Stimulated activated CD8-positive, alpha-beta memory T cell treated with anti-CD3 and anti-CD28 coated beads, Interleukin-15, amount 100 ng/mL, for 1 hour (primary cell): Measurements from ENCODE around the gene KCNMA1.

ENCODE experiments used
- DNase-seq: peaks from one replicate; pipeline ENCODE4 v3.0.0-alpha.2; 2020; ENCODE audit warnings: low read depth

The KCNMA1 gene

GRCh38 chr10:76939933-76940468 lies 697.6 kb downstream of the KCNMA1 start:
- DNase-seq, result no peak

DNA sequence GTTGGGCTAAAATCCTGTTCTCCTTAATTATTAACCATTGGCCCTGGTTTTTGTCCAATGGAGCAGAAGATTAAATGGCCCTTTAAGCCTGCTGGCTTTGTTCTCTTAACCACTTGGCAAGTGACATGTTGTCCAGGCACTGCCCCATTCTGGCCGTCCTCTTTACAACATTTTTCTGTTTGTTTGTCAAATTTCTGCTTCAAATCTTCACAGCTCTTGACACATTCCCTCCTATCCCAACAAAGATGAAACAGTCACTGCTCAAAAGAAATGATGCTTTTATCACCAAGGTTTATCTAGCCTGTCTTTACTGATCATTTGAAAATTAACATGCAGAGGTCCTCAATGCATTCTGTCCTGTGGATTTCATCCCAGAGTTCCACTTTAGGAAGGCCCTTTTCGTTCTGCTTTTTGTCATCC lies 700.4 kb downstream of the KCNMA1 start:
- DNase-seq, result no peak

- DNase-seq, result no peak
These were observed 701.5 kb downstream of the KCNMA1 start for GRCh38 chr10:76935941-76936613.

GRCh38 chr10:76928565-76928964 lies 709.0 kb downstream of the KCNMA1 start:
- DNase-seq, result no peak

GRCh38 chr10:76925636-76926405 lies 711.8 kb downstream of the KCNMA1 start:
- no peak for DNase-seq

DNA sequence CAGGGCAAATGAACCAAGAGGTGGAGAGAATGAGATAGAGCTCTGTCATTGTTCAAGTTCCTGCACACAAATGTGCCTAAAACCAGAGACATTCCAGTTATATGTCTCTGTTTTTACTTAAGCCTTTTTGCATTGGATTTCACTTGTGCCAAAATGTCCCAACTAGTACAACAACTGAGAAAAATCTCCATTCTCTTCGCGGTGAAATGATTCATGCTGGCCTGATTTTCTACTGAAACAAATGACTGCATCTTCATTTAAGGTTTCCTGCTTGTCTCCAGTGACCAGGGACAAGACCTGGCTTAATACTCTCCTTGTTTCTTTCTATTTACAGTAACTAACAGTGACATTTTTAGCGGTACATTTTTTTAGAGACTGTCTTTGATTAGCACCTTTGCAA lies 714.9 kb downstream of the KCNMA1 start:
- no peak for DNase-seq

DNA sequence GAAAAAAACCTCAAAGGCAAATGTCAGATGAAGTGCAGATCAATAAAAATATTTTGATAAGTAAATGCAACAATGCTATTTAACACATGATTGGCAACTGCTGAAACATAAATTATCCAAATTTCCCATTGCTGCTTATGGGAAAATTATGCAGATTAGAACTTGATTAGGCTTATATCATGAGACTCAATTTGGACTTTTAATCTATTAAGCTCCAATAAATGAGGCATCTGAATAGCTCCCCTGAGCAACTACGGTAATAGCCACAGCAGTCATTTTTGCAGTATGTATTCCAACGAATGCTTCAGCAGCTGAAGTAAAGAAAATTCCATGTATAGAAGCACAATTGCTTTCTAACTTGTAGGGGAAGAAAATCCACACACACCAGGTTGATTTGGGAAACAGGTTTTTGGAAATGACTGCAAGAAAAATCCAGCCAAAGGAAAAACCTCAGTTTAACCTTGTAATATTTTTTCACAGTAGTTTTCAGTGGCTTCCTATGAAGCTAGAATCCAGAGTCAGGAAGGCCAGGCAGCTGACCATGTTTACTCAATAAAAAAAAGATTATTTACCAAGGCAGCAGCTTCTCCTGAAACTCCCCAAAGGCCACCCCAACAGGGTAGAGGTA lies 716.1 kb downstream of the KCNMA1 start:
- no peak for DNase-seq

DNA sequence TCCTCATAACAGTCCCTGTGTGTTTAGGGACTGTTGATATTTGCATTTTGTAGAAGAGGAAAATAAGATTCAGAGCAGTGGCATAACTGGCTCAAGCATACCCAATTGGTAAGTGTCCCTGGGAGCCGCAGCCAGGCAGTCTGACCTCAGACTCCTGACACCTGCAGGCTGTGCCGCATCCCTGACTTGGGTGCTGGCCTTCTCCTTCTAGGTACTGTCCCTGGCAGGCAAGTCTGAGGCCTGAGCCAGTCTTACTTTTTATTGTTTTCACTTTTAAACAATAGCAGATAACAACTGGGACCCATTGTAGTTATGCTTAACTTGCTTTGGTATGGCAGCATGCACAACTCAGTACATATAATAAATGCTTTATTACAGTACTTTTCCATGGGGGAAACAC lies 717.0 kb downstream of the KCNMA1 start:
- DNase-seq, result no peak

DNA sequence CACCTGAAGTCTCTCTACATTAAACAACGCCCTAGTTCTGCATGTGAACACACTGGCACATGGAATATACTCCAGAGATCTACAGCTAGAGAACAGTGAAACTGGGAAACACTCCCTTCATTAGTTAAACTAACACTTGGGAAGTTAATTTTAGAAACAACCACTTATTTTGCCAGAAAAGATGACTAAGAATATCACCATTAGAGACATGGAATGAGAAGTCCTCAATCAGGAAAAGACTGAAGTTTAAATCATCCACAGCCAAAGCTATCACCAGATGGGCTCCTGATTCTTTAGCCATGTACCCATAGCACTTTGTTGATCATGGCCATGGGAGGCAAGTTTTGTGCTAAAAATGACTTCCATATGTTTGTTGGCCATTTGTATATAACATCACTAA lies 719.5 kb downstream of the KCNMA1 start:
- DNase-seq, result no peak

GRCh38 chr10:76917071-76917470 lies 720.5 kb downstream of the KCNMA1 start:
- DNase-seq, result no peak

GRCh38 chr10:76916536-76916935 lies 721.1 kb downstream of the KCNMA1 start:
- DNase-seq, result no peak

DNA sequence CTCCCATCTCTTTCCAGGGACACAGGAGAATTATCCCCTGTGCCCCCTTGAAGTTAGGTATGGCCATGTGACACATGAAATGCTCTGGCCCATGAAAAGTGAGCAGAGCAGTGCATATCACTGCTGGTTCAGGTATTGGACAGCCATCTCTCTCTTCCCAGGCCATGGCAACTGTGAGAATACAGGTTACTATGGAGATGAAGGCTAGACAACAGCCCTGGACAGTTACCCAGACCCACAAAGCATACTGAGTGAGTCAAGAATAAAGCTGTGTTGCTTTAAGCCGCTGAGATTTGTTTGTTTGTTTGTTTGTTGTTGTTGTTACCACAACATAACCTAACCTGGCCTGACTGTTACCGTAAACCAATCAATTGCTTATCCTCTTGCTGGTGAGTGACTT lies 722.3 kb downstream of the KCNMA1 start:
- DNase-seq, result no peak

GRCh38 chr10:76911184-76911583 lies 726.4 kb downstream of the KCNMA1 start:
- DNase-seq, result no peak

DNA sequence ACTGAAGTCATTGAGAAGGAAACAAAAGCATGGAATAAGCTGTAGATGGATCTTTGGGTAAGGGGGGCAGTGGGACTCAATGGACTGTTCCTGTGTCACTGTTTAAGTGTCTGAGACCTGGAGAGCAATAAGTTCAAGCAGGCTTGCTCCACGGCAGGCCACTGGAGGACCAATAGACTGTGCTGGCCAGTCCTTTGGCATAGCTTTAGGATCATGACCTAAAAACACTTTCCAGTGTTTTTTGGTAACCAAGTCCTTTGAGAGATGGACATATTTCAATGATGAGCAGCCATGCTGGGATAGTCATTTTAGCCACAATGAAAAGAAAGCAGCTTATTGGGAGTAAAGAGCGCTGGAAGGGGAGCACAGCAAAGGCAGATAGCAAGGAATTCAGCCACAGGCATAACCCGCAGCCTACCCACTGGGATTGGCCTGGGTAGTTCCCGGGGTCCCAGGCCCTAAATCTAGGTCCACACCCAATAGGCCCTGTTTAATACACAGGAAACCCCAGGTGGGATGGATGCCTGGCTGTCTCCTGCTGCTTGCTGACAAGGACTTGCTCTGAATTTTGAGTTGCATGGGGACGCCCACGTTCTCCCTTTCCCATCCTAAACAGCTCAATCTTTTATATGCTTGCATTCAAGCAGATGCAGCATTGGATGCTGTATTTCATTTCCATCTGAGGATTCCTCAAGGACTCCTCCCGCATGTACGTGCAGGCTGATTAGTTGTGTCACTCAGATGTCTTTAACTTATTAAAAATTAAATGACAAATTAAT lies 727.2 kb downstream of the KCNMA1 start:
- no peak for DNase-seq

- no peak for DNase-seq
These were observed 731.4 kb downstream of the KCNMA1 start for GRCh38 chr10:76906256-76906655.

GRCh38 chr10:76905251-76905650 lies 732.4 kb downstream of the KCNMA1 start:
- DNase-seq, result no peak

- DNase-seq, result no peak
These were observed 734.1 kb downstream of the KCNMA1 start for GRCh38 chr10:76903387-76903945.

- DNase-seq, result no peak
These were observed 734.7 kb downstream of the KCNMA1 start for GRCh38 chr10:76902949-76903348.

GRCh38 chr10:76901701-76902100 lies 735.9 kb downstream of the KCNMA1 start:
- no peak for DNase-seq

DNA sequence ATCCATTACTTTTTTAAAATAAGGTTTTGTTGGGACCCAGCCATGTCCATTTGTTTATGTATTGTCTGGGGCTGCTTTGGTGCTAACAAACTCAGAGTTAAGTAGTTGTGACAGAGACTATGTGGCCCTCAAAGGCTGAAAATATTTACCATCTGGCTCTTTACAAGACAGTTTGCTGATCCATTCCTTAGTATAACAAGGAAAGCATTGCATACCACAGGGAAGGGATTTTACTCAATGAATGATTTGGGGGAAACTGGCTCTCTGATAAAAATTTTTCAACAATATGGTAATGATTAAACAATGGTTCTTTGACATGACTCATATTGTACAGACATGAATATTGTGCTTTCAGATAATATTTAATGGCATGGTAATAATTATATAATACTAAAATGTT lies 738.1 kb downstream of the KCNMA1 start:
- no peak for DNase-seq

DNA sequence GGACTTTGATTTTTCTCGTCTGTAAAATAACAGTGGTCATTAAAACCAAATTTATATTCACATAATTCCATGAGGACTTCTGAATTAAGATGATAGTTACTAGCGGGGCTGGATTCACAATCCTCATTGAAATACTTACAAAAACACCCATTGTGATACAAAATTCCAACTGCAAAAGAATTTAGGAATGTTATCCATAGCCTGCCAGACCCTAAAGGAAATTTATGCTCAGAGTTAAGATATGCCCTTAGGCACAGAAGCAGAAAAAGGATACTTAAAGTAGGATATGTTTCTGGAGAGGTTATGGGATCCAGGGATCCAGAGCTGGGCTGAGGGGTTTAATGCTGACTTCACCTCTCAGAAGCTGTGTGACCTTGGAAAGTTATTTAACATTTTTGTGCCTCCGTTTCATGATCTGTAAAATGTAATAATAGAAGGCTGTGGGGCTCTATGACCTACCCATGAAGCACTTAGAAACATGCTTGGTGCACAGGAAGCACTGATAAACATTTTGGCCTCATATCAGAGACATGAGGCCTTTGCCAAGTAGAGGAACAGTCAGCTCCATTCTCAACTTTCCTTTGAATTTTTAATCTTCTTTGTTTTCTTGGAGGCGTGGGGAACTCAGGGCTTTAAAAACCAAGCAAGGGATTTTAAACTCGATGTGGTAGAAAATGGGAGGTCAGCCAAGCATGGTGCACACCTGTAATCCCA lies 744.7 kb downstream of the KCNMA1 start:
- no peak for DNase-seq
